ENCODE measurements around the gene NELFB.

- TF ChIP-seq CTCF (IDR thresholded peaks at IDR 0.05) (no peak), POLR2A (IDR thresholded peaks at IDR 0.05) (no peak)
These were observed 41.8 kb downstream of the NELFB start for GRCh38 chr9:137296670-137297664.

All from testis (tissue), 2 donors.